ENCODE results near the gene ACOT2.
"Not testable (repeated sequence)": the region's sequence is repeated elsewhere in the genome, so short reads cannot be mapped to it uniquely, and the experiment has no call there.

The ACOT2 gene

GRCh38 chr14:73568886-73569184 lies 178 bp upstream of the ACOT2 start:
- not testable (repeated sequence) for DNase-seq

- peak; percentile 58 for DNase-seq
Measured at GRCh38 chr14:73570913-73571312, 1.9 kb downstream of the ACOT2 start.

- DNase-seq = not testable (repeated sequence)
Measured at GRCh38 chr14:73573034-73573433, 4.0 kb downstream of the ACOT2 start.

- DNase-seq = not testable (repeated sequence)
Measured at GRCh38 chr14:73573740-73574139, 4.7 kb downstream of the ACOT2 start.

GRCh38 chr14:73574251-73574650 lies 5.2 kb downstream of the ACOT2 start:
- not testable (repeated sequence) for DNase-seq

- DNase-seq = no peak
Measured at GRCh38 chr14:73576391-73576790, 7.4 kb downstream of the ACOT2 start.

GRCh38 chr14:73577214-73577613 lies 8.2 kb downstream of the ACOT2 start:
- not testable (repeated sequence) for DNase-seq

- not testable (repeated sequence) for DNase-seq
Measured at GRCh38 chr14:73582102-73582979, 13.3 kb downstream of the ACOT2 start.

GRCh38 chr14:73588695-73589094 lies 19.7 kb downstream of the ACOT2 start:
- DNase-seq = no peak

GRCh38 chr14:73589116-73589515 lies 20.1 kb downstream of the ACOT2 start:
- no peak for DNase-seq

- not testable (repeated sequence) for DNase-seq
Measured at GRCh38 chr14:73590673-73591004, 21.6 kb downstream of the ACOT2 start.

GRCh38 chr14:73591690-73592449 lies 22.9 kb downstream of the ACOT2 start, which contains the start of gene ACOT4:
Gene ACOT4, plus strand, starts transcription at chr14:73591873. Its CDS starts 87 bp downstream, at chr14:73591960.
- peak; percentile 59 for DNase-seq

- no peak for DNase-seq
Measured at GRCh38 chr14:73594491-73594890, 25.5 kb downstream of the ACOT2 start.

- no peak for DNase-seq
Measured at GRCh38 chr14:73599499-73599898, 30.5 kb downstream of the ACOT2 start.

- DNase-seq = no peak
Measured at GRCh38 chr14:73602994-73603393, 34.0 kb downstream of the ACOT2 start.

GRCh38 chr14:73606271-73606670 lies 37.3 kb downstream of the ACOT2 start:
- no peak for DNase-seq

GRCh38 chr14:73607241-73607640 lies 38.2 kb downstream of the ACOT2 start:
- DNase-seq = no peak

- DNase-seq = no peak
Measured at GRCh38 chr14:73610687-73611086, 41.7 kb downstream of the ACOT2 start.

- DNase-seq = peak; percentile 89
Measured at GRCh38 chr14:73612339-73613045, 43.5 kb downstream of the ACOT2 start, which contains the start of gene ACOT6. Gene ACOT6, plus strand, starts transcription at chr14:73612517. Its CDS starts 55 bp downstream, at chr14:73612572.

GRCh38 chr14:73613046-73613383 lies 44.0 kb downstream of the ACOT2 start:
- peak; percentile 37 for DNase-seq

- DNase-seq = peak; percentile 46
Measured at GRCh38 chr14:73613419-73613963, 44.5 kb downstream of the ACOT2 start.

- DNase-seq = no peak
Measured at GRCh38 chr14:73616831-73617230, 47.8 kb downstream of the ACOT2 start.

GRCh38 chr14:73619524-73619923 lies 50.5 kb downstream of the ACOT2 start:
- no peak for DNase-seq
